Measurements from ENCODE around the gene PKM.

- TF ChIP-seq CTCF (IDR thresholded peaks at IDR 0.05) (no peak), POLR2A (IDR thresholded peaks at IDR 0.05) (peak in 1 of 2 donors; percentile 84)
Observed at GRCh38 chr15:72231833-72232478, 966 bp upstream of the PKM start.

Measured in adrenal gland (tissue), 5 donors.